ENCODE data around the gene DNAJB2.
A peak's percentile ranks its signal among the peaks of the same experiment; 100 is the strongest.
"Not testable (repeated sequence)": the region's sequence is repeated elsewhere in the genome, so short reads cannot be mapped to it uniquely, and the experiment has no call there.

DNAJB2 gene

GRCh38 chr2:219258942-219259341 is 20.2 kb upstream of the DNAJB2 start:
- not testable (repeated sequence) for DNase-seq

- DNase-seq: no peak
Observed at GRCh38 chr2:219261024-219261855, 17.9 kb upstream of the DNAJB2 start.

GRCh38 chr2:219266232-219266631 is 12.9 kb upstream of the DNAJB2 start:
- no peak for DNase-seq

GRCh38 chr2:219266886-219267285 is 12.3 kb upstream of the DNAJB2 start:
- no peak for DNase-seq

GRCh38 chr2:219268294-219268693 is 10.9 kb upstream of the DNAJB2 start:
- DNase-seq: no peak

- DNase-seq: no peak
Observed at GRCh38 chr2:219269362-219270054, 9.7 kb upstream of the DNAJB2 start.

- no peak for DNase-seq
Observed at GRCh38 chr2:219270055-219270372, 9.2 kb upstream of the DNAJB2 start.

GRCh38 chr2:219271021-219271420 is 8.1 kb upstream of the DNAJB2 start:
- no peak for DNase-seq

- no peak for DNase-seq
Observed at GRCh38 chr2:219272356-219272755, 6.8 kb upstream of the DNAJB2 start.

- no peak for DNase-seq
Observed at GRCh38 chr2:219272995-219273394, 6.2 kb upstream of the DNAJB2 start.

- DNase-seq: no peak
Observed at GRCh38 chr2:219273937-219274336, 5.2 kb upstream of the DNAJB2 start.

- no peak for DNase-seq
Observed at GRCh38 chr2:219274361-219274921, 4.7 kb upstream of the DNAJB2 start.

GRCh38 chr2:219277703-219278654 is 1.2 kb upstream of the DNAJB2 start:
- DNase-seq: peak; percentile 82

GRCh38 chr2:219278655-219279150 is 463 bp upstream of the DNAJB2 start:
- DNase-seq: no peak

GRCh38 chr2:219279916-219280516 is 850 bp downstream of the DNAJB2 start:
- DNase-seq: no peak

- DNase-seq: no peak
Observed at GRCh38 chr2:219280651-219281050, 1.5 kb downstream of the DNAJB2 start.

- no peak for DNase-seq
Observed at GRCh38 chr2:219281588-219281987, 2.4 kb downstream of the DNAJB2 start.

GRCh38 chr2:219282375-219282774 is 3.2 kb downstream of the DNAJB2 start:
- no peak for DNase-seq

GRCh38 chr2:219282943-219283581 is 3.9 kb downstream of the DNAJB2 start:
- no peak for DNase-seq

GRCh38 chr2:219284501-219285372 is 5.6 kb downstream of the DNAJB2 start:
- no peak for DNase-seq

GRCh38 chr2:219285373-219285735 is 6.2 kb downstream of the DNAJB2 start:
- no peak for DNase-seq
